AG04450 (cell line): ENCODE measurements around the gene PAX5. TPM values are rescaled to one million over a fixed set of nuclear protein-coding genes. Genes with fewer than 3 reads are reported as not detected.

Experiments used
- CTCF ChIA-PET: fragments of 300-600, 350-600 bp; formaldehyde crosslinking; extraction: SDS; loops from one replicate; lab custom pipeline; 2022; ENCODE audit warnings: antibody characterized with exemption, inconsistent platforms; lab: Charles Lee
- POLR2A ChIA-PET: fragments of 350-600 bp; formaldehyde crosslinking; extraction: SDS; loops from one replicate; lab custom pipeline; 2021; ENCODE audit warnings: antibody characterized with exemption, inconsistent platforms; lab: Yijun Ruan, JAX
- DNase-seq: peaks from one replicate; pipeline ENCODE4 v3.0.0-alpha.2; 2011; ENCODE audit warnings: low read depth, low spot score
- H3K27ac ChIP-seq: one replicate; pipeline ENCODE4 v1.5.1; 2012; ENCODE audit warnings: low read depth, low read length, control low read depth
- H3K27me3 ChIP-seq: one replicate; pipeline ENCODE4 v1.6.0; 2012; ENCODE audit warnings: low read length; ENCODE audit not compliant: control insufficient read depth, insufficient read depth
- H3K4me3 ChIP-seq: 2 replicates; pipeline ENCODE4 v1.5.1; 2011; ENCODE audit warnings: mild to moderate bottlenecking, low read depth, low read length, control low read depth
- H3K9me3 ChIP-seq: 2 replicates; pipeline ENCODE4 v1.5.1; 2012; ENCODE audit warnings: low read length; ENCODE audit not compliant: control insufficient read depth, insufficient read depth
- polyA plus RNA-seq: library from polyadenylated mRNA; depleted of rRNA; stranded (reverse); fragments of >200 nt; gene quantifications from 2 replicates; pipeline ENCODE4 v1.2.3, GENCODE V29; 2011
- TF ChIP-seq, protein P1 (sequence below): IDR thresholded peaks from 2 replicates; pipeline ENCODE4 v1.5.1; 2011; ENCODE audit warnings: low read depth, low read length, control low read depth, inconsistent platforms

PAX5 gene
- polyA plus RNA-seq, 1 experiment, result not detected

DNA sequence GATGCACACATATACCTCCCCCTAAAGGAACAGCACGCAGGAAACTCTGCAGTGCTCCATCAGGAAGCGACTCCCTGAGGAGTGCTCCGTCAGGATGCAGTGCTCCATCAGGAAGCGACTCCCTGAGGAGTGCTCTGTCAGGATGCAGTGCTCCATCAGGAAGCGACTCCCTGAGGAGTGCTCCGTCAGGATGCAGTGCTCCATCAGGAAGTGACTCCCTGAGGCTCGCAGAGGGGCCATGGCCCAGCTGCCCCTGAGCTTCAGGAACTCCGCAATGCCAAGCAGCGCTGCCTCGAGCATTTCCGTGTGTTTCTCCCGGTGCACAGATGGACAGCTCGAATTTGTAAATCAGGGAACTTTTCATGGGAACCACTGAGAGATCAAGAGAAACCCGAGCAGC lies 88.1 kb downstream of the PAX5 start:
- TF ChIP-seq, protein P1, sequence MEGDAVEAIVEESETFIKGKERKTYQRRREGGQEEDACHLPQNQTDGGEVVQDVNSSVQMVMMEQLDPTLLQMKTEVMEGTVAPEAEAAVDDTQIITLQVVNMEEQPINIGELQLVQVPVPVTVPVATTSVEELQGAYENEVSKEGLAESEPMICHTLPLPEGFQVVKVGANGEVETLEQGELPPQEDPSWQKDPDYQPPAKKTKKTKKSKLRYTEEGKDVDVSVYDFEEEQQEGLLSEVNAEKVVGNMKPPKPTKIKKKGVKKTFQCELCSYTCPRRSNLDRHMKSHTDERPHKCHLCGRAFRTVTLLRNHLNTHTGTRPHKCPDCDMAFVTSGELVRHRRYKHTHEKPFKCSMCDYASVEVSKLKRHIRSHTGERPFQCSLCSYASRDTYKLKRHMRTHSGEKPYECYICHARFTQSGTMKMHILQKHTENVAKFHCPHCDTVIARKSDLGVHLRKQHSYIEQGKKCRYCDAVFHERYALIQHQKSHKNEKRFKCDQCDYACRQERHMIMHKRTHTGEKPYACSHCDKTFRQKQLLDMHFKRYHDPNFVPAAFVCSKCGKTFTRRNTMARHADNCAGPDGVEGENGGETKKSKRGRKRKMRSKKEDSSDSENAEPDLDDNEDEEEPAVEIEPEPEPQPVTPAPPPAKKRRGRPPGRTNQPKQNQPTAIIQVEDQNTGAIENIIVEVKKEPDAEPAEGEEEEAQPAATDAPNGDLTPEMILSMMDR, result no peak
- Histone ChIP-seq H3K9me3 (no peaks in the 10 kb centered on the region), H3K4me3 (no peak overlapping the region), H3K27ac (no peak overlapping the region), H3K27me3 (peaks cover 7% of the 10 kb centered on the region)
- ChIA-PET POLR2A (no interaction called here), CTCF (no interaction called here)
- no peak for DNase-seq

DNA sequence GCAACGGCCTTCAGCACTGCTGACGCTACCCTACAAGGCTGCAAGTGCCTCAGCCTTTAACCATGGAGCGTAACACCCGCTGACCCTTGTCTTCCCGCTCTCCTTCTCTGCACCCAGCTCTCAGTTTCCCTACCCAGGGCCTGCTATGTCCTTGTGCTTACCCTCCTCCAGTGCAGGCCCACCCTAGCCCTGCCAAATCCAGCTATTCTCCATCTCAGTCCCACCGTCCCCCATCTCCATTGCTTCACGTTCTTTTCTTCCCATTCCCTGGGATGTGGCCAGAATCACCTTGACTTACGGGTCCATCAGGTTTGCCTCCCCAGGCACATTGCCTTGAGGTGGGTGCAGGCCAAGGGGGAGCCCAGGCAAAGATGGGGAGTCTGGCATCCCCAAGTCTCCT lies 91.2 kb downstream of the PAX5 start:
- Histone ChIP-seq H3K27me3 (peaks cover 21% of the 10 kb centered on the region), H3K27ac (no peak overlapping the region), H3K4me3 (no peak overlapping the region), H3K9me3 (no peaks in the 10 kb centered on the region; the same call in 1 of the 2 replicates)
- DNase-seq, result no peak
- ChIA-PET CTCF (no interaction called here), POLR2A (no interaction called here)
- TF ChIP-seq, protein P1, result no peak

DNA sequence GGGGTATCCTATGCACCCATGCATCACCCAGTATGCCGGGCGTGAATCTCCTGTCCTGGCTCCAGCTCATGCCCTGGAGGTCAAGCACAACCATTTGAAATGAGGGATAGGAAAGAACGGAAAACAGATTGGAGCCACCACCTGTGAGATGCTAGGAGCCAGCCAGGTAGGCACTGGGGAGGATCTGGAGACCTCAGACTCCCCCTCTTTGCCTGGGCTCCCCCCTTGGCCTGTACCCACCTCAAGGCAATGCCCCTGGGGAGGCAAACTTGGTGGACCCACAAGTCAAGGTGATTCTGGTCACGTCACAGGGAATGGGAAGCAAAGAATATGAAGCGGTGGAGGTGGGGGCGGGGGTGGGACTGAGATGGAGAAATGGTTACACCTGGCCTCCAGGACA lies 92.6 kb downstream of the PAX5 start:
- TF ChIP-seq, protein P1, result no peak
- Histone ChIP-seq H3K27me3 (peaks cover 30% of the 10 kb centered on the region), H3K4me3 (no peak overlapping the region), H3K9me3 (no peaks in the 10 kb centered on the region; the same call in 1 of the 2 replicates), H3K27ac (no peak overlapping the region)
- ChIA-PET CTCF (no interaction called here), POLR2A (no interaction called here)
- no peak for DNase-seq

GRCh38 chr9:36940881-36941280 lies 93.2 kb downstream of the PAX5 start:
- no peak overlapping the region for H3K27ac ChIP-seq
- H3K4me3 ChIP-seq, result no peak overlapping the region
- POLR2A ChIA-PET, result no interaction called here
- TF ChIP-seq, protein P1, result no peak
- H3K27me3 ChIP-seq, result peaks cover 30% of the 10 kb centered on the region
- DNase-seq, result no peak
- CTCF ChIA-PET, result no interaction called here
- no peaks in the 10 kb centered on the region; the same call in 1 of the 2 replicates for H3K9me3 ChIP-seq

- DNase-seq, result no peak
- CTCF ChIA-PET, result no interaction called here
- TF ChIP-seq, protein P1, result no peak
- H3K27ac ChIP-seq, result no peak overlapping the region
- peaks cover 28% of the 10 kb centered on the region for H3K27me3 ChIP-seq
- POLR2A ChIA-PET, result no interaction called here
- H3K9me3 ChIP-seq, result no peaks in the 10 kb centered on the region; the same call in 1 of the 2 replicates
- no peak overlapping the region for H3K4me3 ChIP-seq
These were observed 93.6 kb downstream of the PAX5 start for GRCh38 chr9:36940500-36940853.
